H1 (cell line): ENCODE results near the gene PCYT2. TPM values are rescaled to one million over a fixed set of nuclear protein-coding genes. Genes with fewer than 3 reads are reported as not detected.

Experiments
- EZH2 ChIP-seq: fragments of 200-600 bp; sonication (generic); IDR thresholded peaks from 2 replicates; pipeline ENCODE4 v1.7.1; 2012; ENCODE audit warnings: low read depth, mild to moderate bottlenecking, moderate library complexity, low read length, inconsistent platforms; ENCODE audit not compliant: severe bottlenecking
- SIRT6 ChIP-seq: IDR thresholded peaks from one replicate; pipeline ENCODE4 v1.7.1; 2012; ENCODE audit warnings: low read length, inconsistent platforms
- SP2 ChIP-seq: IDR thresholded peaks from 2 replicates; pipeline ENCODE4 v1.6.1; 2012; ENCODE audit warnings: mild to moderate bottlenecking, low read length, inconsistent platforms
- SP4 ChIP-seq: IDR thresholded peaks from 2 replicates; pipeline ENCODE4 v1.6.1; 2012; ENCODE audit warnings: low read length, inconsistent platforms
- TAF1 ChIP-seq: IDR thresholded peaks from 2 replicates; pipeline ENCODE4 v1.6.1; 2011; ENCODE audit warnings: mild to moderate bottlenecking, low read depth, low read length
- TCF12 ChIP-seq: IDR thresholded peaks from 2 replicates; pipeline ENCODE4 v1.6.1; 2011; ENCODE audit warnings: low read depth, mild to moderate bottlenecking, low read length
- polyA plus RNA-seq, 7 experiments: library from polyadenylated mRNA; depleted of rRNA in 3 of 7; stranded (reverse) in 5 of 7; unstranded in 2 of 7; fragments of >200 nt in 5 of 7; fragments of 200-250 nt in 2 of 7; gene quantifications; 1 replicate in 5 of 7; 2 replicates in 1 of 7; 4 replicates in 1 of 7; pipeline versions ENCODE4 v1.2.1 to v1.2.3, GENCODE V29; 2011 to 2013; ENCODE audit warnings: missing spikeins in 2 of 7, mixed read lengths in 2 of 7
- total RNA-seq: library from RNA; stranded (reverse); fragmentation: NEBNext Ultra II Directional; extraction: Animal tissue kit (Norgen Biotek cat#: 25700); gene quantifications from 2 replicates; pipeline ENCODE4 v1.2.1, GENCODE V29; 2021

The PCYT2 gene
- total and polyA plus RNA-seq, 2 of the 8 experiments (the other 6 are each of a cell fraction or from before 2014, with no cell fraction given) = 29.9 to 31.3 TPM

GRCh38 chr17:81941484-81942166, 30.4 kb upstream of the PCYT2 start (continued):
- TF ChIP-seq TAF1 (no peak), SP2 (no peak), SP4 (no peak), TCF12 (no peak), SIRT6 (no peak), EZH2 (no peak)
